NCI-H1105 (cell line): ENCODE data around the gene ABCE1.
"Not testable (repeated sequence)": the region's sequence is repeated elsewhere in the genome, so short reads cannot be mapped to it uniquely, and the experiment has no call there.

Experiments used
- DNase-seq: peaks from one replicate; lab custom pipeline; 2025; lab: John Stamatoyannopoulos, UW

The ABCE1 gene

GRCh38 chr4:145103496-145103895 lies 5.4 kb downstream of the ABCE1 start:
- no peak for DNase-seq

DNA sequence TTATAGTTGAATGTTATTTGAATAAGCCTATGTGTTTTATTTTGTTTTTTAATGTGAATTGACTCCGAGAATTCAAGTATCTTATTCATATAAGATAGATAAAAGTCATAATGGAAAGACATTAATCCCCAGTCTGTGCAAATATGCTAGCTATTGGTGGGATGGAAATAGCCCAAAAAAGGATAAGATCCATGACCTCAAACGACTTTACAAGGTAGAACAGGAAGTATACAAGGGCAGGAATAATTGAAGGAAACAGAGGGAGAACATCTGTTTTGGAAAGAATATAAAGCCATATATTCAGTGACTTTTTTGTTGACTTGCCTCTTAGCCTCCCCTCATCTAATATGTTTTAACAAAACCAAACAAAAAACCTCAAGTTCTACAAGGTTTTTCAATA lies 9.0 kb downstream of the ABCE1 start:
- DNase-seq = no peak

DNA sequence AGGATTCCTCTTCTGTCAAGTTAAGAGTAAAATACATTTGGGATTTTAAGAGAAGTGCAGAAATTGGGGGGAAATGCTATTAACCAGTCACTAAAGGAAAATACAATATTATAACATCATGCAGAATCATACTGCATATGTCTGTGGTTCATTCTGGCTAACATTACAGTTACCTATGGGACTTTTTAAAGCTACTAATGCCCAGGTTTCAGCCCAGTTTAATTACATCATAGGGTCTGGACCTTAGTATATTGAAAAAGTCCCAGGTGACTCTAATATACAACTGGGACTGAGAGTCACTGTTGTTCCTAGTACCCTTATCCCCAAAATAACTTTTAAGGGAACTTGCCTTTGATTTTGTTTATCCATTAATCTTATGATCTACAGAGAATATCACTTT lies 10.0 kb downstream of the ABCE1 start:
- DNase-seq = no peak

GRCh38 chr4:145125396-145125795 lies 27.3 kb downstream of the ABCE1 start:
- no peak for DNase-seq

DNA sequence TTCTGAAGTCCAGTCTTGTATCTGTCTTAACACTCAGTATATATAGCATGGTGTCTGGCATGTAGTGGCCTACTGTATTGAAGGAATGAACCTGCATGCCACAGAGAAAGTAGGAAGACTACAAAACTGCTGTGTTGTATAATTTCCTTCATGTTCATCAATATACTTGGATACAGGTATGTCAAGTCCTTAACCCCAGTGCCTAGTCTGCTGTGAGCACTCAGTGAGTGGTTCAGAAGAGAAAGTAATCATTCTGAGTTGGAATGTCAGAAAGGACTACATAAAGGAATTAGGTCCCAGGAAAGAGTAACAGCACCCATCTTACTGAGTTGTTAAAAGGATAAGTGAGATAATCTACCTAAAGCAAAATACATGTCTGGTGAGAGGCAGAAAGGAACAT lies 32.0 kb downstream of the ABCE1 start:
- no peak for DNase-seq

GRCh38 chr4:145130788-145131399 lies 32.8 kb downstream of the ABCE1 start:
- no peak for DNase-seq

DNA sequence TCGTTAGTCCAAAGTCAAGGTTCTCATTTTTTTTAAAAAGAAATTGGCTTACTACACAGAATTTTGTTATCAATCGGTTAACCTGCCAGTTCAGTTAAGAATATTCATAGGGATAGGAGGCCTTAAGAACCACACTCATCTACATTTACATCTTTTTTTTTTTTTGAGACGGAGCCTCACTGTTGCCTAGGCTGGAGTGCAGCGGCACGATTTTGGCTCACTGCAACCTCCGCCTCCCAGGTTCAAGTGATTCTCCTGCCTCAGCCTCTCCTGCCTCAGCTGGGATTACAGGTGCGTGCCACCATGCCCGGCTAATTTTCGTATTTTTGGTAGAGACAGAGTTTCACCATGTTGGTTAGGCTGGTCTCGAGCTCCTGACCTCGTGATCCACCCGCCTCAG lies 33.7 kb downstream of the ABCE1 start:
- DNase-seq = no peak

DNA sequence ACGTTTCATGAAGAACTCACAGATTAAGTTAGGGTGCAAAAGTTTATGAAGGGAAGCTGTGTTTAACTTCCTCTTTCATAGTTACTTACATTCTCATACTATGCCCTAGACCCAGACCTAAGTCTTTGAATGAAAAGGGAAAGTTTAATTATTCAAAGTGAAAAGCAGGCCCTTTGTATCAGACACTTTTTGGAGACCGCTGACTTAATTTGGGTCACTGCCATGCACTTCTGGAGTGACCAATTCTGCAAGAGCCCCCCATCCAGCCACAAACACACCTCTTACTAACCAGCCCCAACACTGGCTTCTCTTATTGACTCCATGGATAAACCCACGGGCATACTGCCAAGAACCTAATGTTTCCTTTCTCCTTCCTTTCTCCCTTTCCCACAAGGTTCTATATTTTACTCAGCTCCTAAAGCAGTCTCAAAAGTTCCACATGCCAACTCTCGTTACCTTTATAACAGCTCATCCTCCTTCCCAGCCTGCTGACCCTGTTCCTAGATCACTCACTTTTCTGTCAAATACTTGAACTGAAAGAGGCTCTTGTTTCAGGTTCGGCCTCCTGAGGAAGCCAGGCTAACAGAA lies 34.5 kb downstream of the ABCE1 start:
- no peak for DNase-seq

DNA sequence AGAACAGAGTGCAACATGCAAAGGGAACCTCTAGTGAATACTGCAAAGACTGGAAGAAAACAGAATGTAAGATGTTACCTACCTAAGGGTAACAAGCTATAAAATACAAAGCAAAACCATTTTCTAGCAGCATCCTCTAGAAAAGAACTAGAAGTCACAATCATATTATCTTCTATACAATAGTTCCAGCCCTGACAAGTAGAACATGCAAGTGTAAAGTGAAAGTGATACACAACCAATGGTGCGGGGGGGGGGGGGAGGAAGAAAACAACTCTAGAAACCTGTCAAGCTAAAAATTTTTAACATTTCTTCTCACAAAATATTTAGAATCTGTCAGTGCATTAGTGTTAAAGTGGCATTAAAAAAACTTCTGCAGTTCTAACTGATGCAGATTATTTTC lies 38.1 kb downstream of the ABCE1 start:
- DNase-seq = not testable (repeated sequence)

DNA sequence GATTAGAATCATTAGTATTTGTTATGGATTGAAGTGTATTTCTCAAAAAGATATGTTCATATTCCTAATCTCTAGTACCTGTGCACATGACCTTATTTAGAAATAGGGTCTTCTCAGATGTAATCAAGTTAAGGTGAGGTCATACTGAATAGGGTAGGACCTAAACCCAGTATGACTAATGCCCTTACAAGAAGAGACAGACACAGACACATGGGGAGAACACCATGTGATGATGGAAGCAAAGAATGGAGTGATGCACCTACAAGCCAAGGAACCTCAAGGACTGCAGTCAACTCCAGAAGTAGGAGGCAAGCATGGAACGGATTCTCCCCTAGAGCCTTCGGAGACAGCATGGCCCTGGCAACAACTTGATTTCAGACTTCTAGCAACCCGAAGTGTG lies 50.9 kb downstream of the ABCE1 start:
- DNase-seq = no peak

DNA sequence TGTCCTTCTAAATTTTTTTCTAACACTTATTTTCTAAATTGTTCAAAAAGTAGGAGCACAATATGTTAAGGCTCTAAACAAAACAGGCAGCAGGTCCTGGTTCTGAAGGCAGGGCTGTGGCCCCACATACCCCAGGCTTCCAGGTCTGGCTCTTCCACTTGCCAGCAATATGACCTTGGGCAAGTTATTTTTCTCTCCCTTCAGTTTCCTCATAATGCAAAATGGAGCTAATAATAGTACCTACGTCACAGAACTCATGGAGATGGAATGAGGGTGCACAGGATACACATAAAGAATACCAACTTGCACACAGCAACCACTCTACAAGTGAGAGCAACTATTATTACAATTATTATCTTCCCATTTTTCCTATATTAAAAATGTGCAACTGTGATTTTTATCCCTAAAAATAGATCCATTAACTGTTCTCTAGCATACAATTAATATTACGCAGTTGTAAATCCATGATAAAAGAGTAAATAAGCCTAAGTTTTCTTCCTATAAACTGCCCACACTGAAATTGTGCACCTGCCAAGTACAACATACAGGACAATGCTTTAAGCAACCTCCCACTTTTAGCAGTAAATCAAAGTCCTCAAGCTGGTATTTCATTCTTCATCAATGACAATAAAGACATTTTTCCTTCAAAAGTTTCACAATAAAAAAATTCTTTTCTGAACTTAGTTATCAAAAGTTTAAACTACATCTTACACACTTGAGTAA lies 55.2 kb downstream of the ABCE1 start:
- no peak for DNase-seq

- no peak for DNase-seq
Observed at GRCh38 chr4:145153904-145154298, 55.8 kb downstream of the ABCE1 start.

DNA sequence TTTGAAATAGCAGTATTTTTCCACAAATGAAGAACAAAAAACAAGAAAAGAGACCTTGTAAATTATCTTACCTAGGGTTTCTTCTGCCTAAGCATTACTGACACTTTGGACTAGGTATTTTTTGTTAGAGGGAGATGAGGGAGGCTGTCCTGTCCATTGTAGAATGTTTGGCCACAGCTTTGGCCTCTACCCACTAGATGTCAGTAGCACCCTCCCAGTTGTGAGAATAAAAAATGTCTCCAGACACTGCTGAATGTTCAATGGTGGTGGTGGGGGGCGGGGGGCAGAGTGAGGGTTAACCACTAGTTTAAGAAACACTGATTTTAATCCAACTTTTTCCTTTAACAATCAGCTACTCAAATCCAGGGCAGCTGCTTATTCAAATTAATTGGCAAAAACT lies 56.5 kb downstream of the ABCE1 start:
- no peak for DNase-seq

GRCh38 chr4:145155268-145155870 lies 57.3 kb downstream of the ABCE1 start:
- DNase-seq = no peak

DNA sequence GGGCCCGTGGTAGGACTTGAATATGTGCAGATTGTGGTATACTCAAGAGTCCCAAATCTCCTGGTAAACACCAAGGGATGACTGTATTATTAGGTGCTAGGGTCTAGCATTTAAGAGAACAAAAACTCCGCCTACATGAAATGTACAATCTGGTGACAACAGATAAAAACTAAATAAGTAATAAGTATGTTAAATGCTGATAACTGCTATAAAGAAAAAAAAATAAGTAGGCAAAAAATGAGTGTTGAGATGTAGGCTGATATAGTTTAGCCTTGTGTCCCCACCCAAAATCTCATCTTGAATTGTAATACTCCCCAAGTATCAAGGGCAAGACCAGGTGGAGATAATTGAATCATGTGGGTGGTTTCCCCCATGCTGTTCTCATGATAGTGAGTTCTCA lies 58.9 kb downstream of the ABCE1 start:
- no peak for DNase-seq

DNA sequence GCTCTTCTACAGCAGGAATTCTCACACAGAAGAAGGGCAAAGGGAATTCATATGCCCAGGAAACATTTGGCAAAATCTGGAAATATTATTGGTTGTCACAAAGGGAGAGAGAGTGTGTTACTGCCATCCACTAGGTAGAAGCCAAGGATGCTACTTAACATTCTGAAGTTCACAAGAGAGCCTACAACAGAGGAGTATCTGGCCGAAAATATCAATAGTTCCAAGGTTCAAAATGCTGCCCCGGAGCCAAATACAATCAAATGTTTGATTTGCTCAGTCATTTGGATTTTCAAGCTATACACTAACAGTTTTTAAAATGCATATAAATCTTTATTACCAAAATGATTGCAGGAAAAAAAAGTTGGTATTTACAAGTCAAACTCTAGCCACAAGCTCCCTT lies 63.4 kb downstream of the ABCE1 start:
- no peak for DNase-seq

DNA sequence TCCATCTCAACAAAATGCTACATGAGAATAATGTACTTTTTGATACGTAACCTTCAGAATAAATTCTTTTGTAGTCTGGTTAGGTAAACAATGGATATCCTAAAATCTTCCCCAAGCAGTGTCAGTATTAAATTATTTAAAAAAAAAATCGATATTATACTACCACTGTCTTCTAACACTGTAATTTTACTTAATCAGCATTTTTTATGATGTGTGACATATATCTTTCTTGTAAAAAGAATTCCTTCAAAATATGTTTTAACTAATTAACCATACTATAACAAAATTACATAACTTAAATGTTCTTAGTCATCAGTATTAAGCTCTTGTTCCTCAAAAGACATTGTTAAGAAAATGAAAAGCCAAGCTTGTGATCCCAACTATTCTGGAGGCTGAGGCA lies 69.8 kb downstream of the ABCE1 start:
- DNase-seq = no peak

- no peak for DNase-seq
Observed at GRCh38 chr4:145168581-145169187, 70.6 kb downstream of the ABCE1 start.

DNA sequence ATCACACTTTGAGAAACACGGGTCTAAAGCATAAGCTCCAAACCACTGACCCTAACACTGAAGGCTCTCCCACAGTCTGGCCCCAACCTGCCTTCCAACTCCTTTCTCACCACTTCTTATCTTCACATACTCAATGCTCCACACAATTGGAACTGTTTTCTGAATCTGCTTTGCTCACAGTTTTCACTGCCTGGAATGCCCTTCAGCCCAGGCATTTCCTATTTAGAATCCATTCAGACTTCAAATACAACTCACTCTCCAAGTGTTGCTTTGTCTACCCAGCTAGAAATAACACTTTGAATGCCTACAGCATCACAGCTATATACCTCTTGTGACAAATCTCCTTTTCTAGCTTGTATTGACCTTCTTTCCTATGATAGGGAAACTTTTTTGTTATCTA lies 72.1 kb downstream of the ABCE1 start:
- no peak for DNase-seq

- no peak for DNase-seq
Observed at GRCh38 chr4:145171911-145172310, 73.8 kb downstream of the ABCE1 start.

DNA sequence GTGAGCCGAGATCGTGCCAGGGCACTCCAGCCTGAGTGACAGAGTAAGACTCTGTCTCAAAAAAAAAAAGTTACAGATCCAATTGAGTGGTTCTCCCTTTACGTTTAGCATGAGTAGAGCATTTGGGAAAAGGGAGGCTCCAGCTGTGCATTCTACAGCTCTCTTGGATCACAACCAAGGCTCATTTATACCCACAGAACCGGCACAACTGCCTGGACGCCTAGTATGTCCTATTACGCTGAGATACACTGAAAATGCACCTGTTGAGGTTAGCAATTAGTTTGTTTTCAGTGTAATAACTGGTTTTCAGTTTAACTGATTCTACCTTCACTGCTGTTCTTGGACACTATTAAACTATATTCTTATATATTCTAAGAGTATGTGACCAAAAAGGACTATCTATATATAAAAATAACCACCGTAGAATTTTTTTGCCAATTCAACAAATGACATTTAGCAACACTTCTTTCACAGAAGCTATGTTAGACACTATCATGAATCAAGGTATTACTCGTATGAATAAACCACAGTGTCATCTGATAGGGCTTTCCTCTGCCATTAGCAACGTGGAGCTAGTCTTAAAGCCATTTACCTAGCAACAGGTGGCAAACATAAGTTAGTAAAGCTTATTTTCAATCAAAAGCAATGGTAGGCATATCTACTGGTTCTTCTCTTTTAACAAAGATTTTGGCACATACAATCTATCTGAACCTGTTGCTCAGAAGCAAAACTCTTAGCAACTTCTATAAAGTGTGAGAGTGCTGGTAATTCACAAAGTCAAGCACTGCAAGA lies 78.7 kb downstream of the ABCE1 start:
- no peak for DNase-seq

DNA sequence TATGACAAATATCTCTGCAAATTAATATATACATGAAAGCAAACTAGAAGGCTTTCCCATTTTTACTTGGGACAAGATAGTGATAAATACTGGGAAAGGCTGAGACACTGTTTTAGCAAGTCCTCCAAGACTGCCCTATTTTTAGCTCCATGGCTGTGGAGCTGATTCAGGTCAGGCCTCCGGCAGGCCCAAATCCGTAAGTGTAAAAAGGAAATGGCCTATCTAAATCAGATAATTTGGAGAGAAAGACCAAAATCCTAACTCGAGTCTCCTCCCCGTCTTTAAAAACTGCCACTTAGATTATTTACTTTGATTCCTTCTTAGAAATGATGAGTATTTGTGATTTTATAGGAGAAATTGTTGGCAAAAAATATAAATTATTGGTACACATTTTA lies 79.4 kb downstream of the ABCE1 start:
- DNase-seq = no peak
